Liver (tissue), 3 donors: ENCODE data around the gene SPACA5.
"Not testable (repeated sequence)": the region's sequence is repeated elsewhere in the genome, so short reads cannot be mapped to it uniquely, and the experiment has no call there.

Experiments
- ATF3 ChIP-seq: IDR thresholded peaks from 2 replicates; pipeline ENCODE4 v1.6.1; 2016; ENCODE audit warnings: antibody characterized with exemption
- CTCF ChIP-seq: fragments of 150-350 bp; IDR thresholded peaks from 2 replicates; pipeline ENCODE4 v1.5.1; 2017; ENCODE audit warnings: improper control_type of control experiment, low read depth, low read length; ENCODE audit not compliant: missing input control
- GABPA ChIP-seq, 2 donors: IDR thresholded peaks in 1 of 2; conservative IDR thresholded peaks in 1 of 2; 2 replicates each; pipeline ENCODE4 v1.6.1; 2016; ENCODE audit warnings: antibody characterized with exemption in 2 of 2, mild to moderate bottlenecking in 1 of 2, moderate library complexity in 1 of 2
- RAD21 ChIP-seq, 2 donors: IDR thresholded peaks; 2 replicates each; pipeline ENCODE4 v1.6.1; 2016; ENCODE audit warnings: antibody characterized with exemption in 2 of 2, mild to moderate bottlenecking in 2 of 2
- donor health status: healthy.
- donor health status: healthy.

- TF ChIP-seq CTCF; RAD21 (IDR thresholded peaks at IDR 0.05); ATF3; GABPA (IDR thresholded peaks at IDR 0.05 in 1 of 2, conservative IDR thresholded peaks at IDR 0.05 in 1 of 2): not testable (repeated sequence)
Measured at GRCh38 chrX:48027545-48027944, 20.8 kb downstream of the SPACA5 start.
